Endothelial cell (in vitro differentiated cells): ENCODE data around the gene LRP6. TPM values are rescaled to one million over a fixed set of nuclear protein-coding genes. Genes with fewer than 3 reads are reported as not detected.
A peak's percentile ranks its signal among the peaks of the same experiment; 100 is the strongest.
"Not testable (repeated sequence)": the region's sequence is repeated elsewhere in the genome, so short reads cannot be mapped to it uniquely, and the experiment has no call there.

ENCODE experiments used
- DNase-seq: peaks from one replicate; pipeline ENCODE4 v3.0.0; 2021; ENCODE audit warnings: low spot score
- H3K27ac Mint-ChIP-seq: one replicate; pipeline ENCODE4 v1.8.0; 2021; ENCODE audit warnings: mixed read lengths, inconsistent platforms; ENCODE audit not compliant: unreplicated experiment
- H3K27me3 Mint-ChIP-seq: one replicate; pipeline ENCODE4 v1.8.0; 2021; ENCODE audit warnings: mild to moderate bottlenecking, moderate library complexity, mixed read lengths, inconsistent platforms; ENCODE audit not compliant: unreplicated experiment
- H3K36me3 Mint-ChIP-seq: one replicate; pipeline ENCODE4 v1.8.0; 2021; ENCODE audit warnings: mild to moderate bottlenecking, low read depth, mixed read lengths, inconsistent platforms; ENCODE audit not compliant: unreplicated experiment
- H3K4me1 Mint-ChIP-seq: one replicate; pipeline ENCODE4 v1.8.0; 2021; ENCODE audit warnings: mild to moderate bottlenecking, mixed read lengths, inconsistent platforms; ENCODE audit not compliant: unreplicated experiment
- H3K4me3 Mint-ChIP-seq: one replicate; pipeline ENCODE4 v1.8.0; 2021; ENCODE audit warnings: mild to moderate bottlenecking, mixed read lengths, inconsistent platforms; ENCODE audit not compliant: unreplicated experiment
- H3K9me3 Mint-ChIP-seq: one replicate; pipeline ENCODE4 v1.8.0; 2021; ENCODE audit warnings: mixed read lengths, inconsistent platforms; ENCODE audit not compliant: unreplicated experiment
- CTCF ChIP-seq: fragments of 200-600 bp; sonication (generic); IDR thresholded peaks from one replicate; pipeline ENCODE4 v1.5.0; 2021; ENCODE audit warnings: antibody characterized with exemption; ENCODE audit not compliant: unreplicated experiment
- total RNA-seq: library from RNA; stranded (reverse); fragmentation: NEBNext Ultra II Directional; extraction: Animal tissue kit (Norgen Biotek cat#: 25700); gene quantifications from one replicate; pipeline ENCODE4 v1.2.1, GENCODE V29; 2021; ENCODE audit not compliant: unreplicated experiment

LRP6 gene
- total RNA-seq, 1 donor from 2014 or later = 82.9 TPM

GRCh38 chr12:12121061-12121460, 145.8 kb downstream of the LRP6 start:
- Mint-ChIP-seq H3K27me3 (no peaks in the 10 kb centered on the region), H3K9me3 (no peaks in the 10 kb centered on the region), H3K4me1 (no peaks in the 10 kb centered on the region), H3K36me3 (peaks cover 14% of the 10 kb centered on the region), H3K4me3 (peak overlapping the region; percentile 59), H3K27ac (peak overlapping the region; percentile 45)
- no peak for DNase-seq
- no peak for TF ChIP-seq CTCF

DNA sequence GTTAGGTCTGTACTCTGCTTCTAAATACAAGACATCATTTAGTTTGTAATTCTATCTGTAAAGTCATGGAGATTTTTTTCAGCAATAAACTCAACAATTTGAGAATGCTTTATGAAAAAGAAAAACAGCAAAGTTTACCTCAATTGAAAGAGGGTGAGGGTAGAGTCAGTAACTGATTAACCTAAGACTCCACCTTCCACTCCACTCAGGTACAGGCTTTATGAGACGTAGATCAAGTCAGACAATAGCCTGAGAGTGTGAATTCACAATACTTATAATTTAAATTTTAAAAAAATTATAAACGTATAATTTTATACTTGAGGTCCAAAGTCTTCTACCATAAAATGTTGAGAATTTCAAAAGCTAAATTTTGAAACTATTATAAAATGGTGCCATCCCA, 150.2 kb downstream of the LRP6 start:
- Mint-ChIP-seq H3K36me3 (peaks cover 27% of the 10 kb centered on the region), H3K4me1 (no peaks in the 10 kb centered on the region), H3K9me3 (no peaks in the 10 kb centered on the region), H3K4me3 (no peak overlapping the region), H3K27ac (no peak overlapping the region), H3K27me3 (no peaks in the 10 kb centered on the region)
- TF ChIP-seq CTCF = no peak
- no peak for DNase-seq

DNA sequence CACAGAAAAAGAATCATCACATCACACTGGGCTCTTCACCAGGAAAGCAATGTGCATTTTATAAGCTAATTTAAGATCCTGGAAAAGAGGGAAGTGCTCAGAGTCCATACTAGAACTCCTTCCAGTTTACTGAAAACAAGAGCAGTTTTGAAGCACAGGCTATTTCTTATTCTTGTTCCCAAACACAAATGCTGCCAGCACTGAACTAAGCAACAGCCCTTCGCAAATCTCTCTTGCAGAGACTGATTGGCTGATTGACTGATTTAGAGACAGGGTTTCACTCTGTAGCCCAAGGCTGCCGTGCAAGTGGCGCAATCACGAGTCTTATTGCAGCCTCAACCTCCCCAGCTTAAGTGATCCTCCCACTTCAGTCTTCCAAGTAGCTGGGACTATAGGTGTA, 151.3 kb downstream of the LRP6 start:
- H3K4me3 Mint-ChIP-seq = no peak overlapping the region
- no peak for DNase-seq
- peaks cover 21% of the 10 kb centered on the region for H3K36me3 Mint-ChIP-seq
- no peak for TF ChIP-seq CTCF
- no peaks in the 10 kb centered on the region for H3K9me3 Mint-ChIP-seq
- H3K27me3 Mint-ChIP-seq = peaks cover 4% of the 10 kb centered on the region
- H3K4me1 Mint-ChIP-seq = no peaks in the 10 kb centered on the region
- no peak overlapping the region for H3K27ac Mint-ChIP-seq

DNA sequence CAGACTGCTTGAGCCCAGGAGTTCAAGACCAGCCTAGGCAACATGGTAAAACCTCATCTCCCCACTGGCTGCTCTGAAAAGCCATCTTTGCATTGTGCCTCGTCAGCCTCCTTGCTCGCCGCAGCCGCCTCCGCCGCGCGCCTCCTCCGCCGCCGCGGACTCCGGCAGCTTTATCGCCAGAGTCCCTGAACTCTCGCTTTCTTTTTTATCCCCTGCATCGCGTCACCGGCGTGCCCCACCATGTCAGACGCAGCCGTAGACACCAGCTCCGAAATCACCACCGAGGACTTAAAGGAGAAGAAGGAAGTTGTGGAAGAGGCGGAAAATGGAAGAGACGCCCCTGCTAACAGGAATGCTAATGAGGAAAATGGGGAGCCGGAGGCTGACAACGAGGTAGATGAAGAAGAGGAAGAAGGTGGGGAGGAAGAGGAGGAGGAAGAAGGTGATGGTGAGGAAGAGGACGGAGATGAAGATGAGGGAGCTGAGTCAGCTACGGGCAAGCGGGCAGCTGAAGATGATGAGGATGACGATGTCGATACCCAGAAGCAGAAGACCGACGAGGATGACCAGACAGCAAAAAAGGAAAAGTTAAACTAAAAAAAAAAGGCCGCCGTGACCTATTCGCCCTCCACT, 155.8 kb downstream of the LRP6 start:
- H3K4me3 Mint-ChIP-seq = peak overlapping the region; percentile 37
- not testable (repeated sequence) for H3K4me1 Mint-ChIP-seq, H3K27me3 Mint-ChIP-seq, H3K9me3 Mint-ChIP-seq, DNase-seq, H3K27ac Mint-ChIP-seq
- peaks cover 40% of the 10 kb centered on the region for H3K36me3 Mint-ChIP-seq

- peak overlapping the region; percentile 28 for H3K27ac Mint-ChIP-seq
- TF ChIP-seq CTCF = no peak
- H3K4me1 Mint-ChIP-seq = no peaks in the 10 kb centered on the region
- H3K9me3 Mint-ChIP-seq = peaks cover 6% of the 10 kb centered on the region
- H3K27me3 Mint-ChIP-seq = peaks cover 4% of the 10 kb centered on the region
- peaks cover 40% of the 10 kb centered on the region for H3K36me3 Mint-ChIP-seq
- no peak overlapping the region for H3K4me3 Mint-ChIP-seq
- no peak for DNase-seq
Observed at GRCh38 chr12:12108441-12109058, 158.3 kb downstream of the LRP6 start.
